DLD1 (cell line): Measurements from ENCODE around the gene GGCX.

Experiments
- in situ Hi-C: cut with HindIII; loops from 2 replicates; pipeline ENCODE4 v1.10.0; 2017; ENCODE audit warnings: low sequenced_read_pairs

The GGCX gene

DNA sequence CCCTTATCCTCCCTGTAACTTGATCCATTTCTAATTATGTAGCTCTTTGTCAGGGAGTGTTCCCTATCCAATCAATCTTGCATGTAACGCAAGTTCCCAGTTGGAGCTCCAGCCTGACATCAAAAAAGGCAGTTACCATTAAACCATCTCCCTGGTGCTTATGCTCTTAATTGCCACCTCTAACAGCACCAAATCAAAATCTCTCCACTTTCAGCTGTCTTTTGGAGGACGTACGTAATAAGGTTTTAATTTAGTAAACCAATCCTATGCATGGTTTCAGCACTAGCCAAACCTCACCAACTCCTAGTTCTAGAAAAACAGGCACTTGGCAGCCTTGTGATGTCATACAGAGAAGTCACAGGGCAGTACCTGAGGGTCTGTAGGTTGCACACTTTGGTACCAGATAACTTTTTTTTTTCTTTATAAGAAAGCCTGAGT is 17.0 kb downstream of the GGCX start:
- in situ Hi-C loops, result loop anchor here (25.0 kb wide), 1 partner anchor 132 kb away; the partner anchor contains the start of genes CAPG and SH2D6

DNA sequence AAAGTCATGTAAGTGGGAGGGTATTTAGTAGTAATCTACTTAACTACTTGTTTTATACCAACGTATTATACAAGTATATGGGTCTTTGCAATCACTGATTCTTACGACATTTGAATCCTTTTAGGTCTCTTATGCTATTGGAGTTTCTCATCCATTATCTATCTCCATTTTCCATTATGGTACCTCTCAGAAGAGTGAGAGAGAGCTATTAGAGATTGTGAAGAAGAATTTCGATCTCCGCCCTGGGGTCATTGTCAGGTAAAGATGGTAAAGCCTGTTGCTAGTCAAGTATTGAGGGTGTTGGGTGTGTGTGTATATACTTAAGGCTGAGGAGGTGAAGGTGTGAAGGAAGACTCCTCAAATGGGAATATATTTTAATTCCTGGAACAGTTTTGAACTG is 18.5 kb downstream of the GGCX start:
- in situ Hi-C loops, result loop anchor here (25.0 kb wide), 1 partner anchor 130 kb away; the partner anchor contains the start of genes CAPG and SH2D6

GRCh38 chr2:85541753-85542457 is 19.4 kb downstream of the GGCX start:
- in situ Hi-C loops, result loop anchor here (25.0 kb wide), 1 partner anchor 130 kb away; the partner anchor contains the start of genes CAPG and SH2D6

- in situ Hi-C loops, result loop anchor here (25.0 kb wide), 1 partner anchor 129 kb away; the partner anchor contains the start of genes CAPG and SH2D6
Measured at GRCh38 chr2:85541262-85541661, 20.0 kb downstream of the GGCX start.

- in situ Hi-C loops, result loop anchor here (25.0 kb wide), 1 partner anchor 128 kb away; the partner anchor contains the start of genes CAPG and SH2D6
Measured at GRCh38 chr2:85540133-85540648, 21.1 kb downstream of the GGCX start.

DNA sequence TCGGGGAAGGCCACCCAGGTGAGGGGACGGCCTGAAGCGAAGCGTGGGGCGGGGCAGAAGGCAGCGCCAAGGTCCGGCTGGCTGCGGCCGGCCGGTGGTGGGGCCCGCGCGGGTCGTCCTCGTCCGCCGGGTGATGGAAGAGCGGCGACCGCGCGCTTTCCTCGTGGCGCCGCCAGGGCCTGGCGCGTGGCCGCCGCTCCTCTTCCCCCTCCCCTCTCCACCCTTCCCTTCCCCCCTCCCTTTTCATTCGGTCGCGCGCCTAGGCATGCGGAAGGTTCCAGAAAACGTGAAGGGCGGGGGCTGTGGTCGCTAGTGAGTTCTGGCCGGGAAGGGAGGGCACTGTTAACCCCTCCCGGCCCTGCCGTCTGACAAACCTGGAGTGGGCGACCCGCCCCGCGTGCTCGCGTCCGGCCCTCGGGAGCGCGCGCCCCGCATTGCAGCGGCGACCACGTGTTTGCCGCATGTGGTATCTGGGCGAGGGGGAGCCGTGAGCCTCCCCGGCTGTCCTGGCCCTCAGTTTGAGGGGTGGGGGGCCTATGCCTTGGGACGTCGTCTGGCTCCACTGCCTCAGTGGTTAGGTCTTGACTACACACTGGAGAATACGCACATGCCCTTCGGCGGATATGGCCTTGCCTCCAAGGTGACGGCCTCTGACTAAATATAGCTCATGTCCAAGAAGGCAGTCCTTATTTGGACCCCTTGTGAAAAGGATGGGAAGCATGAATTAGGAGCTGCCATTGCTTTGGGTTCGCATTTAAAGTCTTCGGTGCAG is 21.7 kb downstream of the GGCX start:
- in situ Hi-C loops, result loop anchor here (5.0 to 25.0 kb wide), 2 partner anchors 82 to 127 kb away; partner anchors contain the start of genes CAPG and SH2D6

GRCh38 chr2:85538507-85539360 is 22.6 kb downstream of the GGCX start, which contains the start of gene MAT2A:
TSS of gene MAT2A (plus strand) at chr2:85539168. CDS start at chr2:85539288, 120 bp downstream.
- in situ Hi-C loops, result loop anchor here (5.0 to 25.0 kb wide), 2 partner anchors 81 to 126 kb away; partner anchors contain the start of genes CAPG and SH2D6

GRCh38 chr2:85537600-85538506 is 23.4 kb downstream of the GGCX start:
- in situ Hi-C loops, result loop anchor here (5.0 to 25.0 kb wide), 2 partner anchors 81 to 126 kb away; partner anchors contain the start of genes CAPG and SH2D6

DNA sequence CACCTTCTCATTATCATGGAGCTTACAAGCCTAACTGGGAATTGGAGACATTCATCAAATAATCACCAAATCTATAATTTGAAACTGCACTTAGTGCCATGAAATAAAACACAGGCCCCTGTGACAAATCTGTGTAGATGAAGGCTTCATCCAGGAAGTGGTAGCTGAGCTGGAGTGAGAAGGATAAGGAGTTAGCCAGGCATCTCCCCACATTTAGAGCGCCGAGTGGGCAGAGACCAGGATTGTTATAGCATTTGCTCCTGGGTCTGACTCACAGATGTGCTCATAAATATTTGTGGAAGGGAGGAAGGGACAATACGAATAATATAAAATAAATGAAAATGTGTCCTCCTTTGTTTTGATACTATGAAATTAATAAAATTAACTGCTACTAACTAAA is 24.8 kb downstream of the GGCX start:
- in situ Hi-C loops, result loop anchor here (5.0 to 25.0 kb wide), 2 partner anchors 79 to 124 kb away; partner anchors contain the start of genes CAPG and SH2D6

- in situ Hi-C loops, result loop anchor here (5.0 to 25.0 kb wide), 2 partner anchors 78 to 123 kb away; partner anchors contain the start of genes CAPG and SH2D6
Measured at GRCh38 chr2:85534881-85535280, 26.4 kb downstream of the GGCX start.

DNA sequence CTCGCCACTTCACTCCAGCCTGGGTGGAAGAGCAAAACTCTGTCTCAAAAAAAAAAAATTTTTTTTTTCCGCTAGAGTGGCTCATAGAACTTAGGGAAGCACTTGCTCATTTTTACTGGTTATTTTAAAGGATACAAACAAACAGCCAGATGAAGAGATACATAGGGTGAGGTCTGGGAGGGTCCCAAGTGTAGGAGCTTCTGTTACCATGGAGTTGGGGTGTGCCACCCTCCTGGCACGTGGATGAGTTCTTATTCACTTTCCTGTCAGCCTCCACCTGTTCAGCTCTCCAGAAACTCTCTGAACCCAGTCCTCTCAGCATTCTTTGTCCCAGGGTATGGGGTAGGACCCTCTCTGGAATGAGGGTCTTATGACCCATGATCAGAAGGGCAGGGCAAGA is 27.2 kb downstream of the GGCX start:
- in situ Hi-C loops, result loop anchor here (25.0 kb wide), 1 partner anchor 122 kb away; the partner anchor contains the start of genes CAPG and SH2D6

- in situ Hi-C loops, result loop anchor here (25.0 kb wide), 1 partner anchor 119 kb away; the partner anchor contains the start of genes CAPG and SH2D6
Measured at GRCh38 chr2:85531589-85531988, 29.7 kb downstream of the GGCX start.

GRCh38 chr2:85529809-85530208 is 31.5 kb downstream of the GGCX start:
- in situ Hi-C loops, result loop anchor here (25.0 kb wide), 1 partner anchor 118 kb away; the partner anchor contains the start of genes CAPG and SH2D6

DNA sequence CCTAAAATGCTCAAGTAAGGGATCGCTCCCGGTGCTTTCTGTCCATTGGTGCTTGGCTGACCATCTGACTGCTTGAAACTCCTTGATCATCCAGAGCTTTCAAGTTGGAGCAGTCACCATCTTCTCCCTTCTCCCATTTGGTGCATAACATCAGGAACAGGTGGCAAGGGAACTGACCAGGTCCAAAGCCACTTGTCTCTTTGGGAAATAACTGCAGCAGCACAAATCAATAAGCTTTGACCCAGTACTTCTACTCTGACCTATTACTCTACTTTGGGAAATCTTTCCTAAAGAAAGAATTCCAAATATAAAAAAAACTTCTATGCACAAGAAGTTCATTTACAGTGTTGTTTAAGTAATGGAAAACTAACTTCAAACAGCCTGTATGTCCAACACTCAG is 32.9 kb downstream of the GGCX start:
- in situ Hi-C loops, result loop anchor here (25.0 kb wide), 1 partner anchor 116 kb away; the partner anchor contains the start of genes CAPG and SH2D6

- in situ Hi-C loops, result loop anchor here (25.0 kb wide), 1 partner anchor 115 kb away; the partner anchor contains the start of genes CAPG and SH2D6
Measured at GRCh38 chr2:85527787-85528186, 33.5 kb downstream of the GGCX start.

- in situ Hi-C loops, result loop anchor here (25.0 kb wide), 1 partner anchor 113 kb away; the partner anchor contains the start of genes CAPG and SH2D6
Measured at GRCh38 chr2:85525567-85525966, 35.7 kb downstream of the GGCX start.

GRCh38 chr2:85525029-85525428 is 36.3 kb downstream of the GGCX start:
- in situ Hi-C loops, result loop anchor here (25.0 kb wide), 1 partner anchor 113 kb away; the partner anchor contains the start of genes CAPG and SH2D6

DNA sequence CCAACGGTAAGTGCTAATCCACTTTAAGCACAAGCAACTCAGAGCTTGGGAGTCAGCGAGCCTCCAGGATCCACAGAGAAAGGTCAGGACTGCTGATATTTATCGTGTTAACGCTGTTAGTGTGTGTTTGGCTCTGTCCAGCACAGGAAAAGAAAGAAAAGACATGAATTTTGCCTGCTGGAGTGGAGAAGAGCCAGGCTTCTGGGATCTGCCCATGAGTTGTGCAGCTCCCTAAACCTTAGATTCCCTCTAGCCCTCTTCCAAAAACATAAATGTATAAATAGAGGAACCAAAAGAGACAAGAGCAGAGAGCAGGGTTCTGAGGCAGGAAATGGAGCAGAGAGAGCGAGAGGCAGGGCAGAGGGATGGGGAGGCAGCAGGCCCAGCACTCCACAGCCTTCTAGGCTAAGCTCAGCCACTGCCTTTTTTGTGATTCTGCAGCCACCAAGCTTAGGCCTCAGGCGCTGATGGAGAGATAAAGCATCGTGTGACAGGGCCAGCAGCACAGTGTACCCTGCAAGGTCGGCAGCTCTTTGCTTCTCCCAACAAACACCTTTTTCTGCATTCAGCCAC is 36.9 kb downstream of the GGCX start:
- in situ Hi-C loops, result no loop called here
